ENCODE measurements around the gene ACOT8.

DNA sequence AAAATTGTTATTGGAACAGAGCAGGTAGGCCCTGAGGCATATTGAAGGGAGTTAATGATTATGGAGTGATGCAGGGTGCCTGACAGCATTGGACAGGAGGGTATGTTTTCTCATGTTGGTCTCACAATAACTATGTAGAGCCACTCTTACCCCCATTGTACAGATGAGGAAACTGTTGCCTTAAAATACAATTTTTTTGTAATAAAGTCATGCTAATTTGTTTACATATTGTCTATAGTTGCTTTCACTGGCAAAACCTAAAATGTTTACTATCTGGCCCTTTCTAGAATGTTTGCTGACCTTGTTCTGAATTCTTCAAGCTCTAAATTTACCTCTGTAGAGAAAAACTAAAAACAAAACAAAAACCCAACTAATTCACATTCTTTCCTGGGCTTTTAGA is 5.7 kb downstream of the ACOT8 start:
- TF ChIP-seq, protein P1, sequence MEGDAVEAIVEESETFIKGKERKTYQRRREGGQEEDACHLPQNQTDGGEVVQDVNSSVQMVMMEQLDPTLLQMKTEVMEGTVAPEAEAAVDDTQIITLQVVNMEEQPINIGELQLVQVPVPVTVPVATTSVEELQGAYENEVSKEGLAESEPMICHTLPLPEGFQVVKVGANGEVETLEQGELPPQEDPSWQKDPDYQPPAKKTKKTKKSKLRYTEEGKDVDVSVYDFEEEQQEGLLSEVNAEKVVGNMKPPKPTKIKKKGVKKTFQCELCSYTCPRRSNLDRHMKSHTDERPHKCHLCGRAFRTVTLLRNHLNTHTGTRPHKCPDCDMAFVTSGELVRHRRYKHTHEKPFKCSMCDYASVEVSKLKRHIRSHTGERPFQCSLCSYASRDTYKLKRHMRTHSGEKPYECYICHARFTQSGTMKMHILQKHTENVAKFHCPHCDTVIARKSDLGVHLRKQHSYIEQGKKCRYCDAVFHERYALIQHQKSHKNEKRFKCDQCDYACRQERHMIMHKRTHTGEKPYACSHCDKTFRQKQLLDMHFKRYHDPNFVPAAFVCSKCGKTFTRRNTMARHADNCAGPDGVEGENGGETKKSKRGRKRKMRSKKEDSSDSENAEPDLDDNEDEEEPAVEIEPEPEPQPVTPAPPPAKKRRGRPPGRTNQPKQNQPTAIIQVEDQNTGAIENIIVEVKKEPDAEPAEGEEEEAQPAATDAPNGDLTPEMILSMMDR (IDR thresholded peaks at IDR 0.05; ENCODE audit: insufficient read depth, low read length) = no peak
- TF ChIP-seq GABPA (IDR thresholded peaks at IDR 0.05; ENCODE audit: low read depth) = no peak

Data from HL-60 (cell line).